ENCODE results near the gene PADI2.
A peak's percentile ranks its signal among the peaks of the same experiment; 100 is the strongest.
"Not testable (repeated sequence)": the region's sequence is repeated elsewhere in the genome, so short reads cannot be mapped to it uniquely, and the experiment has no call there.

Gene PADI2

DNA sequence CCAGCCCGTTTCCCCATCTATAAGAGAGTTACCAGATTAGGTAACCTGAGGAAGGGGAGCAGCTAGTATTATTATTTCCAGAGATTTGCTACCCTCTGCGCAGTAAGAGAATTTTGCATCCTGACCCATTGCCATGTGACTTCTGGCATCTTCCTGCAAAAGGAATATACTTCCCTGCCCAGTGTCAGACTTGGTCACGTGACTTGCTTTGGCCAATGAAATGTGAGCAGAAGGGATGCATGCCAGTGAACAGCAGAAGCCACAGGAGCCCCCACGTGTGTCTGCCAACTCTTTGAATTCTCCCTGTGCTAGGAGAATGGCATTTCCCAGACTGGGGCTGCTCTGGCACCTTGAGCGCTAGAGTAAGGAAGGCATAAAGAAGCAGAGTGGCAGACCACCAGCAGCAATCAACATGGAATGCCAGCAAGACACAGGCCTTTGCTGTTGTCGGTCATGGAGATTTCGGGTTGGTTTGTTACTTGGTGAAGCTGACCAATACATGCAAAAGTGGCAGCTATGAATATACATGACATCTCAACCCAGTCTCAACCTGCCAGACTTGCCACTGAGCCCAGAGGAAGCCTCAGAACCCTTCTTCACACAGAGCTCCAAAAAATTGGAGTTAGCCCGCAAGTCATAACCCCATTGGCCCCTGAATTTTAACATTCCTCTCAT is 39.0 kb downstream of the PADI2 start:
- no peak for DNase-seq

DNA sequence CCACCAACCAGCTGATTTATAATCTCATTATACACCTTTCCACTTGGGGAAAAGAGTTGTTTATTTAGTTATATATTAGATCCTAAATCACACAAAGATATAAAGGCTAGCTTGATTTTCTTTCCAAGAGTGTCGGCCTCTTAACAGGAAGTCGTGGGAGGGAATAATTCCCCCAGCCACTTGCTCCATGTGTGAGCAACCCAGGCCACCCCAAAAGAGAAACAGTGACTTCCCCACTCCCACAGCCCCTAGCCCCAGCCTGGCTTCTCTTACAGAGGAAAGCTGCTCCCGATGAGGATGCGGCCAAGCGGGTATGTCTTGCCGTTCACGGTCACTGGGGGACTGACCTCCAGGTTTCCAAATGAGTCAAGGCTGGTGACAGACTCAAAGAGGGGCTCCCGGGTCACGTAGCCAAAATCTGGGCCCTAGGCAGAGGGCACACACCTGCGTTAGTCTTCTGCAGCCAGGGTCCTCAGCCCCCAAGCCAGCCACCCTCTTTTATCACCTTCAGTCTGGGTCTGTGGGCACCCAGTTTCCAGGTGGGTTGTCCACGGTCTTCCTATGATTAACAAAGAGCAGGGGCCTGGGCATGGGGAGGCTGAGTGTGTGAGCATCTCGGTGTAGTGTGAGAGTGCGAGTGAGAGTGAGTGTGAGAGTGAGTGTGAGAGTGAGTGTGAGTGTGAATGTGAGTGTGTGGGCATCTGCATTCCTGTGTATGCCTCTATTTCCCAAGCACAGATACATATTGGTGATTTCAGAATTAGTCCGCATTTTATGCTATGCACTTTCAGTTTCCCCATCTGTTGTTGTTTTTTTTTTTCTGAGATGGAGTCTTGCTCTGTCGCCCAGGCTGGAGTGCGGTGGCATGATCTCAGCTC is 40.0 kb downstream of the PADI2 start:
- DNase-seq, result no peak

DNA sequence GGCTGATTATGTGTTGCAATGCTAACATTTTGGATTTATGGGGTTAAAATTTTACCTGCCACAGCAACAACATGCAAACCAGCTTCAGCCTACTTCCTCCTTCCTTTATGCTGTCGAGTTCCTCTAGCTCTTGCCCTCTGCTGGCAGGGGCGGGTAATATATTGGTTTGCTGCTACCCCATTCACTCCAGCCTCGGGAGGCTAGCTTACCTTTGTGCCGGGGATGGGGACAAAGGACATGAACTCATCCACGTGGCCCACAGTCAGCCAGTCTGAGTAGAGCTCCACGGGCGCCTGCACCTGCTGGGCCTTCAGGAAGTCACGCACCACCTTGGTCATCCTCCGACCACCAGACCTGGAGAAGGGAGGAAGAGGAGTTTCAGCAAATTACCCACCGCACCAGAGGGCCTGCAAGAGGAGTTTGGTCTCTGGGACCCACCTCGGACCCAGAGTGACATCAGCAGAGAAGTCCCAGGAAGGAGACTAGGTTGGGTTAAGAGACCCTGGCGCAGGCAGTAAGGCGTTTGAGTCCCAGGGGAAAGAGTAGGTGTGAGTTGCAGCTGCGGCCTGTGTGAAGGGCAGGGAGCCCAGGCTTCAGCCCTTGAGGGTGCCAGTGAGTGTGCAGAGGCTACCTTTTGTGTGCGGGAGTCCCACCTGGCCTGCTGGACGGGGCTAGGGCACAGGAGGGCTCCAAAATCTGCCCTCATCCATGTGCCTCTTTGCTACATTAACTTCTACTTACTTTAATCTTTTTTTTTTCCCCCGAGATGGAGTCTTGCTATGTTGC is 43.6 kb downstream of the PADI2 start:
- peak; percentile 11 for DNase-seq

DNA sequence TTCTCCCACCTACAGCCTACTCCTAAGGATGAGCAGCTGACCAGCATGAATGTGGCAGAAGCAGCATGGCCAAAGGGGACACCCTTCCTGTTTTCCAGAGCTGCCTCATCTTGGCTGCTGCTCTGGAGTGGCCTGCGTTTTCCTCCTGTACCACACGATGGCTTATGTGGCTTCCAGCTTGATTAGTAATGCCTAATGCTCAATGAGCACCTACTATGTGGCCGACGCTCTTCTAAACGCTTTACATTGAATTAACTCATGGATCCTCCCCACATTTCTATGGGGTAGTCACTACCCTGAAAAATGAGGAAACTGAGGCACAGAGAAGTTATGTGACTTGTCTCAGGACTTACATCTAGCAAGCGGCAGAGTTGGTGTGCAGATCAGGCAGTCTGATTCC is 47.5 kb downstream of the PADI2 start:
- DNase-seq, result no peak

DNA sequence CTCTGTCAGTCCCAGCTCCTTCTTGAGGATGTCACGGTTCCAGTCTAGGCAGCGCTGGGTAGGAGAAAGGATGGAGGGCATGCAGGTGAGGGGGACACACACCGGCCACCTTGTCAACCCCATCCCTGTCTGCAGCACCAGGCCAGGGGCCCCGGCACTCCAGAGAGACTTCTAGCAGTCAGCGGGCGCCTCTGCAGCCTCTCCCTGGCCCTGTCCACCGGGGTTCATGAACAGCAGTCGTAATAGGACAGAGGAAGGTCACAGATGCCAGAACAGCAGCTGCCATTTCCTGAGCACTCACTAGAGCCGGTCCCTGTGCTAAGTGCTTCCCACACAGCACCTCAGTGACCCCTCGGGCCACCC is 49.1 kb downstream of the PADI2 start:
- no peak for DNase-seq

DNA sequence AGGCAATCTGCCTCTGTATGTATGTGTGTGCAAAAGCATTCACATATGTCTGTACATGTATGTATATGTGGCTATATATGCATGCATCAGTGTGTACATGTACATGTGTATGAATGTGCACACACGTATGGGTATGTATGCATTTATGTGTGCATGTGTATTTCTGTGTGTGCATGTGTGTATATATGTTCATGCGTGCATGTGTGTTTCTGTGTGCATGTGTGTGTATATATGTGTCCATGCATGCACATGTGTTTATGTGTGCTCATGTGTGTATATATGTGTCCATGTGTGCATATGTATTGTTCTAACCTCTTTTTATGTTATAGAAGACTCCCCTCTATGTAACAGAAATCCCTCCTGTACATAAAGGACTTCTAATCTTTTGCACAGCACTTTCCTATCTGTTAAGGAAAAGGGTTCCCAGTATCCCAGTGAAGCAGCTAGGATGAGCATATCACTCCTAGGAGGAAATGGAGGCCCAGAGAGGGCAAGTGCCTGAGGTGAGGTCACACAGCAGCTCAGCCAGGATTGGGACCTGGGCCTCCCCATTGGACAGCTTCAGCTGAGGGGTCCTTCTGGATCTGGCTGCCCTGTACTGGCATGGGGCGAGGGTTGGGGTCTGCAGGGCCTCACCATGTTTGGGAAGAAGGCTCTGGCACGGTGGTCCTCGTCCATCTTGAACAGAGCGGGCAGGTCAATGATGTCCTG is 49.6 kb downstream of the PADI2 start:
- no peak for DNase-seq

DNA sequence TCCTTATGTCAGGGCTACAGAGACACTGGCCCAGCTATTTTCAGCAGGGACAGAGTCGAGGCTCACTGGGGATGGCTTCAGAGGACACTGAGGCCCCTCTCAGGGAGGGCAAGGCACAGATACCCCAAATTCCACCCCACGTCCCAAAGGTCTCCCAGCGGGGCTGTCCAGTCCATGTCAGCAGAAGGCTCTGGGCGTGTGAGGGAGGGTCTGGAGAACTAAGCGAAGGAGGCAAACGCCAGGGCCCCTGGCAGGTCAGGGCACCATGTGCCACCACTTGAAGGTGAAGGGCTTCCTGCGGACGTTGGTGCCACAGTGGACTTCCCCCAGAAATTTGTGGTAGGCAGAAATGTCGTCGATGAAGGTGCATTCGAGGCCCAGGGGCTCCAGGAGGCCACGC is 50.5 kb downstream of the PADI2 start:
- DNase-seq, result no peak

DNA sequence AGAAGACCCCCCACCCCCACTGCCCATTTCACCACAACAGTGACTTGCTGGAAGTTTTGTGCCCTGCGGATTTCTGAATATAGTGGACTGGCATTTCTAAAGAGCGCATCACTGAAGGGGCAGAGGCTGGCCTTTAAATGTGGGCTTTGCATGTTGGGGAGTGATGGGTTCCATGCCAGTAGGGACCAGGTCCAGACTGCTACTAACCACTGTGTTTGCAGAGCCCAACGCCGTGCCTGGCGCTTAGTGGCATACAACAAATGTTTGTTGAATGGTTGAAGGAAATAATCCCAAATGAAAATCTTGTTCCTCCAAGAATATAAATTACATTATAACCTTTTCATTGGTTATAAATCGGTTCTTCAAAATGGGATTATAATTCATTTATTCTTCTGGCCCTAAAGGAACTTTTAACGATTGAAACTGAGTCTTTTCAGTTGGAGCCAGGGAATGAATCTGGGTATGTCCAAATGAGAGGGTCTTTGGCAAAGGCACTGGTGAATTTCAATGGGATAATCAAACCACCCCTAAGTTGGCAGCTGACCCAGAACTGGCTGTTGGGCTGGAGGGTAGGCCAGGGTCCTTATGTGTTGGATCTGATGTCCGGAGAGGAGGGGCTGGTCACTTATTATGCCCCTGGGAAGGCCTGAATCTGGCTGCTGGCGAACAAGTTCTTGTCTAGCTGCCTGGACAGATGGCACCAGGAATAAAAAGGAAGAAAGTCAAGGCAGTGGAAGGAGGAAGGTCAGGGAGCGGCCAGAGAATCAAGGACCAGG is 51.6 kb downstream of the PADI2 start:
- no peak for DNase-seq

DNA sequence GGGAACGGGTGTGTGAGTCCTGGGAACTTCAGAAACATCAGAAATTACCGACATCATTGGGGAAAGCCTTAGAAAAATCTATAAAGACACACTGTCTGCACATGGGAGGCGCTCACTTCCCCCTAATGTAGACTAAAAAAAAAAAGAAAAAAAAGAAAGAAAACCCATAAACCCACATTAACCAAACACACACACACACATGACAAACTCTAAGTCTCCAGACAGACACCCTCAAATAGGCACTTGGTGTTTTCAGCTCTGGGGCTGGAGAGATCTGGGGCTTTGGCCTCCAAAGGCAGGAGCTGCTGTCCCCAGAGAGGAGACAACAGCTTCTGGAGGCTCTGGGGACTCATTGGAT is 52.2 kb downstream of the PADI2 start:
- DNase-seq, result no peak

DNA sequence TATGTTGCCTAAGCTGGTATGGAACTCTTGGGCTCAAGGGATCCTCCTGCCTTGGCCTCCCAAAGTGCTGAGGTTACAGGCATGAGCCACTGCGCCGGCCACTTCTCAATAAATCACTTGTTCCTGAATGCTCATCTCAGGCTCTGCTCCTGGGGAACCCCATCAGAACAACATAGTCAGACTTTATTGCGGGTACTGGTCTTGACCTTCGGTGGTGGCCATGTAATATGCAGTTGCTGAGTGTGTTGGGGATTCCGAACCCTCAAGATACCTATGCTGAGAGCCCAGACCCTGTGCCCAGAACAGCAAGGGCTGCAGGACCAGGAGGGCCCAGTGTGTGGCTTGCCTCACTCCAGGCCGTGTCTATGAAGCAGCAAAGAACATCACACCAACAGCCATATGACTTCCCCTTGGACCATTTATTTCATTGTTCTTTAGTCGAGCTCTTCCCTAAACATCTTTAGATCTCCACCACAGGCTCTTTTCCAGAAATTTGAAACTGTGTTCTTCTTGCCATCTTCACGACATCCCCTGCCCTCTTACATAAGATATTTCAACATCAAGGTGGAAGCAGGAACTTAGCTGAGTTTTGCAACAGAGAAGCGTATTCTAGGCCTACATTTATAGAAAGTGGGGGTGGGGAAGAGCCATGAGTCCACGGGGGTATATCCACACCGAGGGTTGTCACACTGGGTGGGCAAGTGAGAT is 52.7 kb downstream of the PADI2 start:
- no peak for DNase-seq

DNA sequence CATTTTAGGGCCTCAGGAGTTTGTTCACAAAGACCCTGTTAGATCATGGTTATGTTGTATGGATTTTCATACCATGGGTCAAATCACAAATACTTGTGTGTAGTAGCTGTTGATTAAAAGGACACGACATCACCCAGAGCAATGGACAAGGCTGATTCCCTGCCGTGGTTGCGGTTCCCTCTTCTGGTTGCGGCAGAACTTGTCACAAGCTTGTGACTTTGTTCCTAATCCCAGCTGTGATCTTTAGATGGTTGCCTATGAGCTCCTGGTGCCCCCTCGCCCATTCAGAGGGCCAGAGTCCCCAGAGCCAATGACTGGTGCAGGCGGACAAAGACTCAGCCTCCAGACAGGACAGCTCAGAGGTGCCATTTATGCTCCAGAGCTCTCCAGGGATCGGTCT is 53.6 kb downstream of the PADI2 start:
- DNase-seq, result no peak

DNA sequence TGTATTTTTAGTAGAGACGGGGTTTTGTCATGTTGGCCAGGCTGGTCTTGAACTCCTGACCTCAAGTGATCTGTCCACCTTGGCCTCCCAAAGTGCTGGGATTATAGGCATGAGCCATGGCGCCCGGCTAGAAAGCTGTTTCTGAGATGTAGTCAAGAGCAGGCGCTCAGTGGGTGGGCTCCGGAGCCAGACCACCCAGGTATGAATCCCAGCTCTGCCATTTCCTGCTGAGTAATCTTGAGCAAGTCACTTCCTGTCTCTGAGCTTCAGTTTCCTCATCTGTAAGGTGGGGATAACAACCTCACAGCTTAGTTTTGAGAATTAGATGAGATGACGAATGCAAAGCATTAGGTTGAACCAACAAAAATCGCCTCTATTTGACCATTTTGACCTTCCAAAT is 56.5 kb downstream of the PADI2 start:
- not testable (repeated sequence) for DNase-seq

DNA sequence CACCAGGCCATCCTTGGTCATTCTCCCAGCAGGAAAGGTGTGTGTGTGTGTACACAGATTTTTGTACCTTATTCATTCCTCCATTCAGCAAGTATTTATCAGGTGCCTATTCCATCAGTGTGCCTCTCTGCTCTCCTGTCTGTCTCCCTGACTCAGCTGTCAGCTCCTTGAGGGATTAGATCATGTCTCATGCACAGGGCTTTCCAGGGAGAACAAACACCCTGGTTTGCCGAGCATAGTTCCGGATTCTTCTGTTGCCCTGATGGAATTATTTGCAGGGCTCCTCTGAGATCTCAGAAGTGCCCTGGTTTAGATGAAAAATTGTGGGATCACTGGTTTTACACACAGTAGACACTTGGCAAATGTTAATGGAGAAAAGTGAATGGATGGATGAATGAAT is 57.4 kb downstream of the PADI2 start:
- no peak for DNase-seq

DNA sequence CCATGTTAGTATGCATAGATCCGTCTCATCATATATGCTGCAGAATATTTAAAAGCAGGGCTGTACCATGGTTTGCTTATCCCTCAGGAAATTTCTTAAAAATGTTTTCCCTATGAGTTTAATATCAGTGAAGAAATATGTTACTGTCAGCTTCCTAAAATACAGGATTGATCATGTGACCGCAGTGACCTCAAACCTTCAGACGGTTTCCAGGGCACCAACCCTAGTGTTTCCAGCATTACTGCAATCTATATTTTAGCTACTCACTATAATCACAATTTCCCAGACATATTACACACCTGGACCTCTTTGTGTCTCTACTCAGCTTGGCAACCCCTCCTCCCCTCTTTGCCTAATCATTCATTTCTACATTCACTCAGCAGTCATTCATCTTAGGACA is 57.8 kb downstream of the PADI2 start:
- no peak for DNase-seq

DNA sequence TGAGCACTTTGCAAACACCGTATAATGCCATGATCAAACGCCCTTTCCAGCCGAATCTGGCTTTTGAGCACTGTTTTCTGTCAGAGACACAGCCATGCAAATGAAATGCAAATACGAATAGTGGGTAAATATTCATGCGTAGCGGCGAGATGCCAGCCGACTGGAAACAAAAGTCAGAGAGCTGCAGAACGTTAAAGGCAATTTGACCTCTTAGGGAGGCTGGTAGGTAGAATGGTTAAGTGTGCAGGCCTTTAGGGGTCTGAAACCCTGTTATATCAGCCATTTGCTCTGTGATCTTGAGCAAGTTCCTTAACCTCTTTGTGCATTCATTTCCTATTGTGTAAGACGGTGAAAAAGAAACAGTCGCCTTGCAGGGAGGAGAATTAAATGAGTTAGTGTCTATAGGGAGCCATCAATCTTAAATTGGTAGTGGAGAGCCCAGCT is 58.9 kb downstream of the PADI2 start:
- no peak for DNase-seq

DNA sequence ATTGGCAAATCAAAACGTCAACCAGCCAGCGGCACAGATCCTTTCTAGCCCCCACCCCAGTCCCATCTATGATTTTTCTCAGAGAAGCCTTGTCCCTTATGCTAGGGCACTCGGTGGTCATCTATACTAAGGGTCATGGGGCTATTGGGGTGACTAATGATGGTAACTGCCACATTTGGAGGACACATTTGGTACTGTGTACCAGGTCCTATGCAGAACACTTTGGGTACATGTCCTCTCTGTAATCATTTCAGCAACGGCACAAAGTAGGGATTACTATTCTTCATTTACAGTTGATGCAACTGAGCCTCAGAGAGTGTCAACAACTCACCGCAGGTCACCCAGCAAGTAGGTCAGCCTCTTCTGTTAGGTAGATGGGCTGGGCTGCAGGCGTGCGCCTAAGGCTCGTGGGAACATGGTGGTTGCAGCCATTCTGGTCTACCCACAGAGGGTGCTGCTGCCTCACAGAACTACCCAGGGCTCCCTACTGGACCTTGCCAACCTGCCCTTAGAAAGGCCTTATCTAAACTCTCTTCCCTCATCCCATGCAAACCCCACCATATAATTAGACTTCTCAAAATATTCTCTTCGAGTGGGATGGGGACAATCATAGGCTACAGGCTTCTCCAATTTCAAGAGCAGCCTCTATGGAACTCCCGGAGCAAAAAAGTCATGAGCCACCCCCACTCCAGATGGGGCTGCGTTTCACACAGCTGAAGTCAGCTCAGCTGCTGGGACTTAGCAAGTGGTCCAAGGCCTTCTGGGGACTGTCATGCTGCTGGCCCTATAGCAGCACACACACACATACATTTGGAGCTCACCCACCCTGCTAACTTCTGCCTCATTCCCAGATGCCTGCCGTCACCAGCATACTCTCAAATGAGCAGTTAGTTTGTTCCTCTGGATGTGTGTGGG is 59.6 kb downstream of the PADI2 start:
- DNase-seq, result peak; percentile 23

DNA sequence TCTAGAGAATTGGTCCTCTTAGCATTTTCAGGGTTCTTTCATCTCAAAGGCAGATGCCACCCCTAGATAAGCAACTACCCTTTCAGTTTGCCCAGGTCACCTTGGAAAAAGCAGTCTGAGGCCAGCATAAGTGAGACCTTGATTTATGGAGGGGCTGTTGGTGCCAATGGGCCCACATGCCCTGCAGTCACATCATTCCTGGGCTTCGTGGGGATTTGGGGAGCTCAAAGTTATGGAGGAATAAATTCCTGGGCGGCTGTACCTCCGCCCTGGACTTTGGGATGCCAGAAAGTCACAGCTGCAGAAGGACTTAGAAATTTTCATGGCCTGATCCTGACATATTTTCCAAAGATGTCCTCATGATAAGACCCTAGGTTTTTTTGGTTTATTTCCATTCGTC is 62.7 kb downstream of the PADI2 start:
- no peak for DNase-seq

DNA sequence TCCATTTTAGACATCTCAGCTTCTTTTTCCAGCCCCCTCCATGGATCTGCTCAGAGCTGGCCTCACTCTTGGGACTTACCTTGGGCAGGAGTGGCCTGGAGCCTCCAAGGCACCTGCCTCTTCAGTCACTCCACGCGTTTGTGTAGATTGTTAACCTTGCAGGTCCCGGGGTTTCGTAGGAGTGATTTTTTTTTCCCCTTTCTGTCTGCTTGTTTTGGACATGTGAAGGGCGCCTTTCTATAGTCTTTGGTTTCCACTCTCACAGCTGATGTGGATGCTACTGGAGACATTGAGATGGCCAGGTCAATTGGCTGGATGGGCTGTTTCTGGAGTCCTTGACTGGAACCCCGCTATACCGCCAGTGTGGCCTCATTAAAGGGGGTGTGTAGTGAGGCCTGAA is 63.5 kb downstream of the PADI2 start:
- no peak for DNase-seq

DNA sequence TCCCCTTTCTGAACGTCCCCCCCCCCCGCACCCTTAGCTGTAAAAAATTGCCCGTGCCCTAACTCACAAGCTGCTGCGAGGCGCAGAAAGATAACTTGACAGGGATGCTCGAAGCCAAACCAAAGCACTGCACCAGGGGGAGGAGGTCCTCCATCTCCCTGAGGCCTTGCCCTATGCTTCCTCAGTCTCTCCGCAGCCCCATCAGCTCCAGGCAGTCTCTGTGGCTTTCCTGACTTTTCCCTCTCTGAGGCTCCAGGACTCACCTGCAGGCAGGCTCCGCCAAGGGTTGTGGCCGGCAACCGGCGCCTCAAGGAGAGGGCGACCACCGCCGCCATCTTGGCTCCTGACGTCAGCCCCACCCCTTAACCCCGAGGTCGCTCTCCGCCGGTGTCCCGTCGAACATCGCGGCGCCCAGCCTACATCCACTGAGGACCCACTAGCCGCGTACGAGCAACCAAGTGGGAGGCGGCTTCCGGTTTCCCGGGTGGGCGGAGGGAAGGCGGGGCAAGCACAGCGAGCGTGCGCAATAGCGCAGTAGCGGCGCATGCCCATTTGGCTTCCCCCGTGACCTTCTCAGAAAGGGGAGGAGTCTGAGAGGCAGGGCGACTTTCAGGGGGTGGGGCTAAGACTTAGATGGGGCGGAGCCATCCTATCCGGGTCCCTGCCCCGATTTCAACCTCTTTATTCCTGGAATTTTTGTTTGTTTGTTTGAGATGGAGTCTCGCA is 65.4 kb downstream of the PADI2 start, which contains the start of gene SDHB:
SDHB (minus strand) TSS at position 348 of the 726 bp plus-strand sequence; CDS start at position 335, 13 bp downstream.
- peak; percentile 99 for DNase-seq

All from stimulated activated CD4-positive, alpha-beta T cell treated with anti-CD3 and anti-CD28 coated beads, Interleukin-4, amount 100 ng/mL, for 24 hours (primary cell).